Endothelial cell of umbilical vein (primary cell): Measurements from ENCODE around the gene PHLDB2.

Experiments used
- CTCF ChIP-seq, 2 donors: IDR thresholded peaks; 1 replicate in 1 of 2; 2 replicates in 1 of 2; pipeline ENCODE4 v1.5.1; 2011; ENCODE audit warnings: low read length in 2 of 2, mild to moderate bottlenecking in 2 of 2, moderate library complexity in 2 of 2, control low read depth in 1 of 2, inconsistent platforms in 1 of 2, low read depth in 1 of 2; ENCODE audit not compliant: insufficient read depth in 1 of 2; ENCODE audit errors: extremely low read depth in 1 of 2
- EZH2 ChIP-seq: IDR thresholded peaks from 2 replicates; pipeline ENCODE4 v1.6.1; 2012; ENCODE audit warnings: borderline replicate concordance, low read depth, mild to moderate bottlenecking, moderate library complexity, low read length, inconsistent platforms; ENCODE audit not compliant: severe bottlenecking
- FOS ChIP-seq: IDR thresholded peaks from 2 replicates; pipeline ENCODE4 v1.6.1; 2011; ENCODE audit warnings: mild to moderate bottlenecking, low read length, moderate library complexity, borderline replicate concordance; ENCODE audit not compliant: insufficient read depth
- JUN ChIP-seq: IDR thresholded peaks from 2 replicates; pipeline ENCODE4 v1.6.1; 2011; ENCODE audit warnings: borderline replicate concordance, low read depth; ENCODE audit not compliant: insufficient read length, insufficient read depth
- MYC ChIP-seq: IDR thresholded peaks from one replicate; pipeline ENCODE4 v1.6.1; 2011; ENCODE audit warnings: mild to moderate bottlenecking, low read depth, low read length
- POLR2A ChIP-seq: IDR thresholded peaks from 2 replicates; pipeline ENCODE4 v1.6.1; 2012; ENCODE audit warnings: low read depth, mild to moderate bottlenecking, control low read depth, low read length
- POLR2AphosphoS5 ChIP-seq: IDR thresholded peaks from 2 replicates; pipeline ENCODE4 v1.6.1; 2012; ENCODE audit warnings: low read depth, mild to moderate bottlenecking, control low read depth, low read length, moderate library complexity; ENCODE audit not compliant: insufficient read depth

DNA sequence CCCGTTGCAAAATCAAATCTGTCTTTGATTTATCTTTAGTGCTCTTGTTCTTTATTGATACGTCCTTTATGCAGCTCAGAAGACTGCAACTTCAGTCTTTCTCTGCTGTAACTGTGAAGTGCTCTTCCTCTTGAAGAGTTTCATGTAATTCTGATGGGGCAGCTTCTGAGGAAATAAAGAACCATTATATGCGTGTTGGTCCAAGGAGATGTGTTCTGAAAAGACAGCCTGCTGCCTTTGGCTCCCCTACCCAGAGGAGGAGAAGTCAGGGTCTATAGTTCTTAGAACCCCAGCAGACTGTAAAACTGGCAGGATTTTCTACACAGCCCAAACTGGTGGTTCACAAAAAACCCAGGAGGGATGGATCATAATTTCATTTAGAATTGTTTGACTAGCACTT, 97.4 kb downstream of the PHLDB2 start:
- no peak for TF ChIP-seq POLR2A
- TF ChIP-seq JUN: no peak
- no peak for TF ChIP-seq CTCF (IDR thresholded peaks at IDR 0.05; ENCODE audit: extremely low read depth in 1 of 2, insufficient read depth in 1 of 2, low read depth in 1 of 2, low read length in 2 of 2)
- TF ChIP-seq MYC: no peak
- TF ChIP-seq POLR2AphosphoS5: no peak
- no peak for TF ChIP-seq FOS
- TF ChIP-seq EZH2: no peak
